Measurements from ENCODE around the gene B4GALNT4. TPM values are rescaled to one million over a fixed set of nuclear protein-coding genes. Genes with fewer than 3 reads are reported as not detected.
"Not testable (repeated sequence)": the region's sequence is repeated elsewhere in the genome, so short reads cannot be mapped to it uniquely, and the experiment has no call there.

The B4GALNT4 gene
- total RNA-seq, 1 donor from 2014 or later, result 201 TPM

DNA sequence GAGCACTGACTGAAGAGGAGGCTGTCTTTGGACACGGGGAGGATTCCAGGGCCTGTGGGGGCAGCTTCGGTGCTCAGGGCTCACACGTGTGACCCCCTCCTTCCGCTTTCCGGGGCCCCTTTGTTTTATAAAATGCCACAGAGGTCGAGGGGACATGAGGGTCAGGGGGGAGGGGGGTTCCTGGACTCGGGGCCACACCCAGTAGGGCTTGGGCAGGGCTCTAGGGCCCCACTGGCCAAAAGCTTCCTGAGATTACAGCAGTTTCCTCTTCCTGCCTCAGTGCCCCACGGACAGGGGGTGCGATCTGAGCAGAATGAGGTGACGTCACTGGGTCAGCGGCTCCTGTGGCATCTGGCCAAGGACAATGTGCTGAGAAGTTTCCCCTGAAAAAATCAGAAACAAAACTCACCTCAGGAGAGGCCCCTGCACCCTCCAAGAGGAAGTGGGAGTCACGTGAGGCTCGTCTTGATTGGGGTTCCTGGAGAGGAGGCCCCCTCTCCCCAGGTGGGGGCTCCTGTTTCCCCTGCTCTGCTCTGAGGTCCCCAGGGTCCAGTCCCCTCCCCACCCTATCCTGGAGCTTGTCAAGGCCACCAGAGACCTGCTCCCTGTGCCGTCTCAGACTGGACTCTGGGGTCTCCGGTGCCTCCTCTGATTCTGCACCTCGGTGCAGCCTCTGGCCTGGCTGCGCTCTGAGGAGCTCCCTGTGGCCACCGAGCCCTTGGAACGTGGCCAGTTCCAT lies 42.3 kb upstream of the B4GALNT4 start:
- H3K9me3 Mint-ChIP-seq, result no peaks in the 10 kb centered on the region
- DNase-seq (ENCODE audit: low read depth, low spot score), result no peak

DNA sequence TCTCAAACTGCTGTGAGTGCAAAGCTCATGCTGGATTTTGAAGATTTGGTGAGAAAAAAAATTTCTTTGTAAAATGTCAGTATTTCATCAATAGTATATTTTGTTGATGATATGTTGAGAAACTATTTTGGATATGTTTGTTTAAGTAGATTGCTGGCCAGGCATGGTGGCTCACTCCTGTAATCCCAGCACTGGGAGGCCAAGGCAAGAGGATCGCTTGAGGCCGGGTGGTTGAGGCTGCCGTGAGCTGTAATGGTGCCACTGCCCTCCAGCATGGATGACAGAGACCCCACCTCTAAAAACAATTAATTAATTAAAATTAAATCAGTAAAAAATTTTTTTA lies 41.7 kb upstream of the B4GALNT4 start:
- DNase-seq (ENCODE audit: low read depth, low spot score), result no peak
- no peak overlapping the region for H3K4me3 Mint-ChIP-seq
- H3K9me3 Mint-ChIP-seq, result no peaks in the 10 kb centered on the region
- H3K27ac Mint-ChIP-seq (ENCODE audit: unreplicated experiment), result peak overlapping the region; percentile 67
- H3K27me3 Mint-ChIP-seq (ENCODE audit: low read depth), result no peaks in the 10 kb centered on the region
- TF ChIP-seq, protein P1, sequence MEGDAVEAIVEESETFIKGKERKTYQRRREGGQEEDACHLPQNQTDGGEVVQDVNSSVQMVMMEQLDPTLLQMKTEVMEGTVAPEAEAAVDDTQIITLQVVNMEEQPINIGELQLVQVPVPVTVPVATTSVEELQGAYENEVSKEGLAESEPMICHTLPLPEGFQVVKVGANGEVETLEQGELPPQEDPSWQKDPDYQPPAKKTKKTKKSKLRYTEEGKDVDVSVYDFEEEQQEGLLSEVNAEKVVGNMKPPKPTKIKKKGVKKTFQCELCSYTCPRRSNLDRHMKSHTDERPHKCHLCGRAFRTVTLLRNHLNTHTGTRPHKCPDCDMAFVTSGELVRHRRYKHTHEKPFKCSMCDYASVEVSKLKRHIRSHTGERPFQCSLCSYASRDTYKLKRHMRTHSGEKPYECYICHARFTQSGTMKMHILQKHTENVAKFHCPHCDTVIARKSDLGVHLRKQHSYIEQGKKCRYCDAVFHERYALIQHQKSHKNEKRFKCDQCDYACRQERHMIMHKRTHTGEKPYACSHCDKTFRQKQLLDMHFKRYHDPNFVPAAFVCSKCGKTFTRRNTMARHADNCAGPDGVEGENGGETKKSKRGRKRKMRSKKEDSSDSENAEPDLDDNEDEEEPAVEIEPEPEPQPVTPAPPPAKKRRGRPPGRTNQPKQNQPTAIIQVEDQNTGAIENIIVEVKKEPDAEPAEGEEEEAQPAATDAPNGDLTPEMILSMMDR (conservative IDR thresholded peaks at IDR 0.05), result no peak
- no peaks in the 10 kb centered on the region for H3K36me3 Mint-ChIP-seq (ENCODE audit: low read depth)
- H3K4me1 Mint-ChIP-seq, result peaks cover 38% of the 10 kb centered on the region

More for the DNA sequence above, 42.3 kb upstream of the B4GALNT4 start:
- TF ChIP-seq, protein P1 (conservative IDR thresholded peaks at IDR 0.05), result no peak
- Mint-ChIP-seq H3K27me3 (ENCODE audit: low read depth) (no peaks in the 10 kb centered on the region), H3K4me3 (no peak overlapping the region), H3K36me3 (ENCODE audit: low read depth) (no peaks in the 10 kb centered on the region), H3K27ac (ENCODE audit: unreplicated experiment) (peak overlapping the region; percentile 67), H3K4me1 (peaks cover 38% of the 10 kb centered on the region)

DNA sequence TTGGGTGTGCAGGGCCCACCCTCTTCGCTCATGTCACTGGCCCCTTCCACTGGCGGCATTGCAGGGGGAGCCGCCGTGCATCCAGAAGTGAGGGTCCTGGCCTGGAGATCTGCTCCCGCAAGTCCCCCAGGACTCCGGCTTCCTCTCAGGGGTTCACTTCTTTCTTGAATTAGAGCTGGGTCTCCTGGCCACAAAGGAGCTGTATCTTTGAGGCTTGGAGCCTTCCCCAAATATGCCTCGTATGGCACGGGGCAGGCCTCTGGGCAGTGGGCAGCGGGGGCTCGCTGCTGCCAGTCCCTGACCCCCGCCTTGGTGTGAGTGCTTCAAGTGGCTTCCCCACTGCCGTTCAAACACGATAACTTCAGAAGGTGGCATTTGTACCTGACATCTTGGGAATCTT lies 41.3 kb upstream of the B4GALNT4 start:
- H3K36me3 Mint-ChIP-seq (ENCODE audit: low read depth), result no peaks in the 10 kb centered on the region
- TF ChIP-seq, protein P1 (conservative IDR thresholded peaks at IDR 0.05), result no peak
- H3K4me1 Mint-ChIP-seq, result peaks cover 38% of the 10 kb centered on the region
- no peak overlapping the region for H3K4me3 Mint-ChIP-seq
- no peak overlapping the region for H3K27ac Mint-ChIP-seq (ENCODE audit: unreplicated experiment)
- H3K27me3 Mint-ChIP-seq (ENCODE audit: low read depth), result no peaks in the 10 kb centered on the region
- H3K9me3 Mint-ChIP-seq, result no peaks in the 10 kb centered on the region
- DNase-seq (ENCODE audit: low read depth, low spot score), result no peak

DNA sequence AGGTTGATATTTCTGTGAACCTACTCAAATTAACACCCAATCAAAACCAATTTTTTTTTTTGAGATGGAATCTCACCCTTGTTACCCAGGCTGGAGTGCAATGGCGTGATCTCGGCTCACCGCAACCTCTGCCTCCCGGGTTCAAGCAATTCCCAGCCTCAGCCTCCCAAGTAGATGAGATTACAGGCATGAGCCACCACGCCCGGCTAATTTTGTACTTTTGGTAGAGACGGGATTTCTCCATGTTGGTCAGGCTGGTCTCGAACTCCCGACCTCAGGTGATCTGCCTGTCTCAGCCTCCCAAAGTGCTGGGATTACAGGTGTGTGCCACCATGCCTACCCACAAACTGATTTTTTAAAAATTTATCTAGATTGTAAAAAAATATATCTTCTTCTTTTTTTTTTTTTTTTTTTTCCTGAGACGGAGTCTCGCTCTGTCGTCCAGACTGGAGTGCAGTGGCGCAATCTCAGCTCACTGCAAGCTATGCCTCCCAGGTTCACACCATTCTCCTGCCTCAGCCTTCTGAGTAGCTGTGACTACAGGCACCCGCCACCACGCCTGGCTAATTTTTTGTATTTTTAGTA lies 40.7 kb upstream of the B4GALNT4 start:
- not testable (repeated sequence) for H3K36me3 Mint-ChIP-seq (ENCODE audit: low read depth); H3K27me3 Mint-ChIP-seq (ENCODE audit: low read depth); H3K9me3 Mint-ChIP-seq; DNase-seq (ENCODE audit: low read depth, low spot score); H3K27ac Mint-ChIP-seq (ENCODE audit: unreplicated experiment); H3K4me3 Mint-ChIP-seq
- H3K4me1 Mint-ChIP-seq, result peaks cover 41% of the 10 kb centered on the region

DNA sequence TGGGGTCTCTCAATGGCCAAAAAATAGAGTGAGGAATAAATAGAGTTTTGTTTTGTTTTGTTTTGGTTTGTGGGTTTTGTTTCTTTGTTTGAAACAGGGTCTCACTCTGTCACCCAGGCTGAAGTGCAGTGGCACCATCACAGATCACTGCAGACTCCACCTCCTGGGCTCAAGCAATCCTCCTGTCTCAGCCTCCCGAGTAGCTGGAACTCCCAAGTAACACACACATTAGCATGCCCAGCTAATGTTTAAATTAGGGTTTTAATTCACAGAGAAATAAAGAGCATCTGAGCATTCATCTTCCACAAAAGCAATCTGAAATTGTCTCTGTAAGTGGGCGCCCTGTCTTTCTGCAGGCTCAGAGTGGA lies 39.4 kb upstream of the B4GALNT4 start:
- Mint-ChIP-seq H3K4me1 (peaks cover 45% of the 10 kb centered on the region), H3K4me3 (no peak overlapping the region), H3K27me3 (ENCODE audit: low read depth) (no peaks in the 10 kb centered on the region), H3K9me3 (no peaks in the 10 kb centered on the region), H3K36me3 (ENCODE audit: low read depth) (no peaks in the 10 kb centered on the region), H3K27ac (ENCODE audit: unreplicated experiment) (no peak overlapping the region)
- TF ChIP-seq, protein P1 (conservative IDR thresholded peaks at IDR 0.05), result no peak
- no peak for DNase-seq (ENCODE audit: low read depth, low spot score)

DNA sequence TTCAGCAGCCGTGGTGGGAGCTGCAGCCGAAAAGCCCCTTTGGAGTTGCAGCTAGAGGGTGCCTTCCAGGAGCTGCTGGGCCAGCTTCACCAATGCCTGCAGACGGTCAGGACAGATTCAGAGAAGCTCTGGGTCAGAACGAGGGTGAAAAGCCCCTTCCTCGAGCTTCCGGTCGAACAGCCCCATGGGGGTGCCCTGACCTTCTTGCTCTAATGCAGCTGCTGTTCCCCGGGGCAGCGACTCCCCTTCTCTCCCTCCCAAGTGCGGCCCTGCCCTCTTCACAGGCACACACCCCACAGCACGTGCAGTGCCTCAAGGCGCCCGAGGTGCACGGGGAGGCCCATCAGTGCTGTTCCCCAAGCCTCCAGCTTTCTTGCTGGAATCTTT lies 39.0 kb upstream of the B4GALNT4 start:
- no peaks in the 10 kb centered on the region for H3K27me3 Mint-ChIP-seq (ENCODE audit: low read depth)
- peaks cover 44% of the 10 kb centered on the region for H3K4me1 Mint-ChIP-seq
- no peaks in the 10 kb centered on the region for H3K9me3 Mint-ChIP-seq
- no peak overlapping the region for H3K4me3 Mint-ChIP-seq
- no peak for DNase-seq (ENCODE audit: low read depth, low spot score)
- no peaks in the 10 kb centered on the region for H3K36me3 Mint-ChIP-seq (ENCODE audit: low read depth)
- TF ChIP-seq, protein P1 (conservative IDR thresholded peaks at IDR 0.05), result no peak
- peak overlapping the region; percentile 75 for H3K27ac Mint-ChIP-seq (ENCODE audit: unreplicated experiment)

Measured in neural crest cell (in vitro differentiated cells).